Tibial nerve (tissue), 4 donors: Measurements from ENCODE around the gene HUWE1.

Experiments
- EP300 ChIP-seq, 2 donors: sonication (generic); formaldehyde crosslinking; IDR thresholded peaks; one replicate each; pipeline ENCODE4 v1.6.1; 2017; ENCODE audit warnings: antibody characterized with exemption in 2 of 2, mild to moderate bottlenecking in 1 of 2
- TF ChIP-seq, protein P1 (sequence below), 5 experiments: fragments of 200-600 bp in 3 of 5; fragments of 450-650 bp in 2 of 5; sonication (generic) in 3 of 5; IDR thresholded peaks; one replicate each; pipeline ENCODE4 v1.5.1; 2016 to 2019; ENCODE audit warnings: antibody characterized with exemption in 5 of 5, mild to moderate bottlenecking in 3 of 5, moderate library complexity in 2 of 5

DNA sequence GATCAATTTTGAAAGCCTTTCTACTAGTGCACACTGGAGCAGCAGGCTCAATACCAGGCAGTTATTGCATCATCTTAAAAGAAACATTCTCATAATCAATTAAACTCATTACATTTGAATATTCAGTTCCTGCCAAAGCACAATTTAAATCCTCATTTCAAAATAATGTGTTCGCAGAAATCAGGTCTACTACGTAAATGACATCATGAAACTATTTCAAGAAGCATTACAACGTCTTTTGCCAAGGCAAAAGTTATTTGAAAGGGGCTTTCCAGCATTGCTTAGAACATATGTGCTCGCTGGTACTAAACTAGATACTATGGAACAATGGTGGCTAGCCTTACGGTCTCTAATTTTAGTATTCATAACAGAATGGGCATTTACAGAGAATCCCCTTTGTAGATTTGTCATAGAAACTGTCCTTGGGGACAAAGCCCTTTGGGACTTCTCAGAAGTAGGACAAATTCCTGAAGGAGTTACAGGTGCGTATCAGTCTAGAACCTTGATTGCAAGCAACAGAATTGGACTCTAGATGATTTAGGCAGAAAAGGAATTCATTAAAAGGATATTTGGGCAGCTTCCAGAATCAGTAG lies 27.6 kb upstream of the HUWE1 start:
- TF ChIP-seq, protein P1, sequence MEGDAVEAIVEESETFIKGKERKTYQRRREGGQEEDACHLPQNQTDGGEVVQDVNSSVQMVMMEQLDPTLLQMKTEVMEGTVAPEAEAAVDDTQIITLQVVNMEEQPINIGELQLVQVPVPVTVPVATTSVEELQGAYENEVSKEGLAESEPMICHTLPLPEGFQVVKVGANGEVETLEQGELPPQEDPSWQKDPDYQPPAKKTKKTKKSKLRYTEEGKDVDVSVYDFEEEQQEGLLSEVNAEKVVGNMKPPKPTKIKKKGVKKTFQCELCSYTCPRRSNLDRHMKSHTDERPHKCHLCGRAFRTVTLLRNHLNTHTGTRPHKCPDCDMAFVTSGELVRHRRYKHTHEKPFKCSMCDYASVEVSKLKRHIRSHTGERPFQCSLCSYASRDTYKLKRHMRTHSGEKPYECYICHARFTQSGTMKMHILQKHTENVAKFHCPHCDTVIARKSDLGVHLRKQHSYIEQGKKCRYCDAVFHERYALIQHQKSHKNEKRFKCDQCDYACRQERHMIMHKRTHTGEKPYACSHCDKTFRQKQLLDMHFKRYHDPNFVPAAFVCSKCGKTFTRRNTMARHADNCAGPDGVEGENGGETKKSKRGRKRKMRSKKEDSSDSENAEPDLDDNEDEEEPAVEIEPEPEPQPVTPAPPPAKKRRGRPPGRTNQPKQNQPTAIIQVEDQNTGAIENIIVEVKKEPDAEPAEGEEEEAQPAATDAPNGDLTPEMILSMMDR (IDR thresholded peaks at IDR 0.05), result no peak
- no peak for TF ChIP-seq EP300 (IDR thresholded peaks at IDR 0.05)
